Measurements from ENCODE around the gene CCDC30.

GRCh38 chr1:42424201-42424600 lies 38.9 kb upstream of the CCDC30 start:
- no peak for TF ChIP-seq POLR2A (IDR thresholded peaks at IDR 0.05)
- TF ChIP-seq CTCF (IDR thresholded peaks at IDR 0.05): no peak
